Activated CD4-positive, alpha-beta T cell treated with anti-CD3 and anti-CD28 coated beads, Interleukin-2, amount 50 U/mL, for 24 hours (primary cell): ENCODE data around the gene ZBTB37.
"Not testable (repeated sequence)": the region's sequence is repeated elsewhere in the genome, so short reads cannot be mapped to it uniquely, and the experiment has no call there.

Source experiments
- DNase-seq, 2 donors: peaks; one replicate each; pipeline ENCODE4 v3.0.0-alpha.2; 2020; ENCODE audit warnings: low read depth in 1 of 2, low spot score in 1 of 2

The ZBTB37 gene

GRCh38 chr1:173865468-173866164 is 2.6 kb upstream of the ZBTB37 start:
- DNase-seq: no peak

GRCh38 chr1:173866413-173867115 is 1.6 kb upstream of the ZBTB37 start:
- DNase-seq: no peak

- no peak for DNase-seq
Measured at GRCh38 chr1:173867141-173867752, 933 bp upstream of the ZBTB37 start.

- peak in 1 of 2 donors; percentile 100 for DNase-seq
Measured at GRCh38 chr1:173867753-173868265, 371 bp upstream of the ZBTB37 start, which contains the start of gene GAS5. Gene GAS5 (minus strand): TSS chr1:173867989.

- DNase-seq: no peak
Measured at GRCh38 chr1:173869021-173869359, 810 bp downstream of the ZBTB37 start.

- no peak for DNase-seq
Measured at GRCh38 chr1:173870252-173871075, 2.3 kb downstream of the ZBTB37 start.

GRCh38 chr1:173871091-173871490 is 2.9 kb downstream of the ZBTB37 start:
- no peak for DNase-seq

GRCh38 chr1:173871500-173871899 is 3.3 kb downstream of the ZBTB37 start:
- DNase-seq: no peak

- DNase-seq: no peak
Measured at GRCh38 chr1:173876732-173877131, 8.6 kb downstream of the ZBTB37 start.

- DNase-seq: no peak
Measured at GRCh38 chr1:173878251-173878650, 10.1 kb downstream of the ZBTB37 start.

- DNase-seq: not testable (repeated sequence)
Measured at GRCh38 chr1:173881117-173881516, 12.9 kb downstream of the ZBTB37 start.

GRCh38 chr1:173884701-173885100 is 16.5 kb downstream of the ZBTB37 start:
- no peak for DNase-seq

- no peak for DNase-seq
Measured at GRCh38 chr1:173886746-173887611, 18.8 kb downstream of the ZBTB37 start.

GRCh38 chr1:173887627-173888026 is 19.4 kb downstream of the ZBTB37 start:
- no peak for DNase-seq

- DNase-seq: no peak
Measured at GRCh38 chr1:173888749-173889148, 20.6 kb downstream of the ZBTB37 start.

GRCh38 chr1:173889885-173890284 is 21.7 kb downstream of the ZBTB37 start:
- no peak for DNase-seq

- no peak for DNase-seq
Measured at GRCh38 chr1:173893611-173894010, 25.4 kb downstream of the ZBTB37 start.

- no peak for DNase-seq
Measured at GRCh38 chr1:173894189-173894588, 26.0 kb downstream of the ZBTB37 start.

- DNase-seq: no peak
Measured at GRCh38 chr1:173900427-173900826, 32.2 kb downstream of the ZBTB37 start.

- no peak for DNase-seq
Measured at GRCh38 chr1:173900992-173901391, 32.8 kb downstream of the ZBTB37 start.
